DOHH2 (cell line): ENCODE data around the gene IRF1.

Experiments
- H3F3A ChIP-seq: fragments of 200-600 bp; sonication (generic), shearing (Covaris generic); 2 replicates; pipeline ENCODE4 v1.6.0; 2016; ENCODE audit warnings: antibody characterized with exemption, mild to moderate bottlenecking; ENCODE audit not compliant: control insufficient read depth, insufficient read depth
- H3K27ac ChIP-seq: fragments of 200-600 bp; sonication (generic); 2 replicates; pipeline ENCODE4 v1.5.1; 2014; ENCODE audit warnings: low read depth, mild to moderate bottlenecking, low read length, moderate library complexity
- H3K27me3 ChIP-seq: fragments of 200-600 bp; sonication (generic); 2 replicates; pipeline ENCODE4 v1.6.1; 2014; ENCODE audit warnings: mild to moderate bottlenecking, low read length, mixed read lengths; ENCODE audit not compliant: control insufficient read depth
- H3K36me3 ChIP-seq: fragments of 200-600 bp; sonication (generic); 2 replicates; pipeline ENCODE4 v1.6.1; 2014; ENCODE audit warnings: mild to moderate bottlenecking, low read length, moderate library complexity, mixed read lengths; ENCODE audit not compliant: control insufficient read depth
- H3K4me1 ChIP-seq: fragments of 200-600 bp; sonication (generic); 2 replicates; pipeline ENCODE4 v1.6.1; 2014; ENCODE audit warnings: mild to moderate bottlenecking, low read length, mixed read lengths; ENCODE audit not compliant: control insufficient read depth
- H3K4me2 ChIP-seq: fragments of 200-600 bp; sonication (generic); 2 replicates; pipeline ENCODE4 v1.6.0; 2014; ENCODE audit warnings: mild to moderate bottlenecking, low read length, moderate library complexity
- H3K4me3 ChIP-seq: fragments of 200-600 bp; sonication (generic); 2 replicates; pipeline ENCODE4 v1.5.1; 2014; ENCODE audit warnings: mild to moderate bottlenecking, low read length, mixed read lengths
- H3K79me2 ChIP-seq: fragments of 200-600 bp; sonication (generic); 2 replicates; pipeline ENCODE4 v1.6.1; 2014; ENCODE audit warnings: mild to moderate bottlenecking, low read length, mixed read lengths; ENCODE audit not compliant: control insufficient read depth
- H3K9me2 ChIP-seq: fragments of 200-600 bp; sonication (generic); replicated peaks from 2 replicates; pipeline ENCODE4 v1.6.1; 2014; ENCODE audit warnings: mild to moderate bottlenecking, low read length, mixed read lengths; ENCODE audit not compliant: control insufficient read depth
- H3K9me3 ChIP-seq: fragments of 200-600 bp; sonication (generic); 2 replicates; pipeline ENCODE4 v1.6.1; 2014; ENCODE audit warnings: antibody characterized with exemption, low read length, mixed read lengths; ENCODE audit not compliant: control insufficient read depth, insufficient read depth
- H4K20me1 ChIP-seq: fragments of 200-600 bp; sonication (generic); 2 replicates; pipeline ENCODE4 v1.6.0; 2014; ENCODE audit warnings: low read depth, mild to moderate bottlenecking, antibody characterized with exemption, low read length, moderate library complexity; ENCODE audit not compliant: control insufficient read depth, insufficient read depth
- CTCF ChIP-seq: fragments of 200-600 bp; sonication (generic); IDR thresholded peaks from one replicate; pipeline ENCODE4 v1.5.1; 2014; ENCODE audit warnings: antibody characterized with exemption, mild to moderate bottlenecking, low read depth, low read length; ENCODE audit not compliant: poor library complexity, severe bottlenecking
- EZH2phosphoT487 ChIP-seq: fragments of 200-600 bp; sonication (generic); IDR thresholded peaks from 2 replicates; pipeline ENCODE4 v1.6.1; 2017; ENCODE audit warnings: borderline replicate concordance, mild to moderate bottlenecking, antibody characterized with exemption, low read length, moderate library complexity, mixed read lengths

IRF1 gene

GRCh38 chr5:132458226-132458560, 32.4 kb downstream of the IRF1 start:
- H3K27me3 ChIP-seq: peaks cover 52% of the 10 kb centered on the region
- H3K4me1 ChIP-seq: peaks cover 61% of the 10 kb centered on the region
- H3K27ac ChIP-seq: no peak overlapping the region
- no peaks in the 10 kb centered on the region for H3K9me2 ChIP-seq
- no peaks in the 10 kb centered on the region for H3K9me3 ChIP-seq
- H4K20me1 ChIP-seq: no peaks in the 10 kb centered on the region
- peaks cover 5% of the 10 kb centered on the region for H3F3A ChIP-seq
- H3K4me2 ChIP-seq: peak overlapping the region; percentile 70; the same call in 1 of the 2 replicates
- H3K4me3 ChIP-seq: no peak overlapping the region
- no peaks in the 10 kb centered on the region for H3K79me2 ChIP-seq
- H3K36me3 ChIP-seq: no peaks in the 10 kb centered on the region
- TF ChIP-seq CTCF (no peak), EZH2phosphoT487 (no peak)

GRCh38 chr5:132457371-132458225, 33.0 kb downstream of the IRF1 start:
- Histone ChIP-seq H3K9me2 (no peaks in the 10 kb centered on the region), H3K79me2 (no peaks in the 10 kb centered on the region), H3K36me3 (no peaks in the 10 kb centered on the region), H3K4me2 (peak overlapping the region; percentile 70), H3K9me3 (no peaks in the 10 kb centered on the region), H3K4me3 (peak overlapping the region; percentile 38; the same call in 1 of the 2 replicates), H3K27ac (peak overlapping the region; percentile 47; the same call in 1 of the 2 replicates), H3K27me3 (peaks cover 50% of the 10 kb centered on the region), H3F3A (peaks cover 5% of the 10 kb centered on the region), H3K4me1 (peaks cover 61% of the 10 kb centered on the region), H4K20me1 (no peaks in the 10 kb centered on the region)
- no peak for TF ChIP-seq CTCF
- no peak for TF ChIP-seq EZH2phosphoT487

- peaks cover 61% of the 10 kb centered on the region for H3K4me1 ChIP-seq
- H3K9me3 ChIP-seq: no peaks in the 10 kb centered on the region
- H3F3A ChIP-seq: peaks cover 5% of the 10 kb centered on the region
- H3K4me2 ChIP-seq: peak overlapping the region; percentile 70
- H3K27me3 ChIP-seq: peaks cover 43% of the 10 kb centered on the region
- H3K4me3 ChIP-seq: peak overlapping the region; percentile 38
- TF ChIP-seq CTCF: no peak
- TF ChIP-seq EZH2phosphoT487: no peak
- H3K27ac ChIP-seq: peak overlapping the region; percentile 47; the same call in 1 of the 2 replicates
- no peaks in the 10 kb centered on the region for H3K9me2 ChIP-seq
- no peaks in the 10 kb centered on the region for H3K36me3 ChIP-seq
- H3K79me2 ChIP-seq: no peaks in the 10 kb centered on the region
- no peaks in the 10 kb centered on the region for H4K20me1 ChIP-seq
Measured at GRCh38 chr5:132456987-132457361, 33.6 kb downstream of the IRF1 start.
